Measurements from ENCODE around the gene IL1RAPL1.

Gene IL1RAPL1

DNA sequence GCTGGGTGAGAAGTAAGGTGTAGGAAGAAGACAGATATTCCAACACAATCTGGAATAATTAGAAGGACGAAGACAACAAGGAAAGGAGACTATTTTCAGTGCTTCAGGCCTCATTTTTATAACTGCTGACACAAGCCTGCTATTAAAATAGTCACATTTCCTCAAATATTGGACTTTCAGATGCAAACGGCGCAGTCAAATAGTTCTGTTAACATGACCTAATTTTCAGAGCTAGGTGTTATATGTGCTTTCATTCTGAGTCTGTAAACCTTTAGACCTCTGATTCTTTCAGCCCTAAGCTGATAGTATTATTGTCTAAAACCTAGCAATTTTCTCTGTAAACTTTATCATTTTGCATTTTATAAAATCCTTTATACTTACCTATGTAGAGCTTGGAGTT, 261.5 kb downstream of the IL1RAPL1 start:
- Histone ChIP-seq H3K27me3 (ENCODE audit: low read length) (no peaks in the 10 kb centered on the region), H4K20me1 (ENCODE audit: low read depth, low read length) (no peaks in the 10 kb centered on the region), H3F3A (ENCODE audit: insufficient read depth) (no peaks in the 10 kb centered on the region), H3K9me3 (ENCODE audit: insufficient read depth, low read length) (no peaks in the 10 kb centered on the region), H3K4me2 (ENCODE audit: low read depth, low read length, poor library complexity, severe bottlenecking) (no peak overlapping the region), H3K27ac (ENCODE audit: low read depth, low read length) (no peak overlapping the region), H3K4me3 (ENCODE audit: insufficient read depth, low read length, poor library complexity, severe bottlenecking) (no peak overlapping the region), H3K36me3 (ENCODE audit: low read length) (no peaks in the 10 kb centered on the region), H3K9me2 (replicated peaks; ENCODE audit: insufficient read depth, low read length) (no peaks in the 10 kb centered on the region), H2AFZ (ENCODE audit: low read depth, low read length, severe bottlenecking) (no peak overlapping the region), H3K9ac (ENCODE audit: low read length) (no peak overlapping the region), H3K79me2 (ENCODE audit: insufficient read depth, low read length) (no peaks in the 10 kb centered on the region)
- no peak for TF ChIP-seq EZH2phosphoT487 (conservative IDR thresholded peaks at IDR 0.05; ENCODE audit: low read length)
- TF ChIP-seq, protein P1, sequence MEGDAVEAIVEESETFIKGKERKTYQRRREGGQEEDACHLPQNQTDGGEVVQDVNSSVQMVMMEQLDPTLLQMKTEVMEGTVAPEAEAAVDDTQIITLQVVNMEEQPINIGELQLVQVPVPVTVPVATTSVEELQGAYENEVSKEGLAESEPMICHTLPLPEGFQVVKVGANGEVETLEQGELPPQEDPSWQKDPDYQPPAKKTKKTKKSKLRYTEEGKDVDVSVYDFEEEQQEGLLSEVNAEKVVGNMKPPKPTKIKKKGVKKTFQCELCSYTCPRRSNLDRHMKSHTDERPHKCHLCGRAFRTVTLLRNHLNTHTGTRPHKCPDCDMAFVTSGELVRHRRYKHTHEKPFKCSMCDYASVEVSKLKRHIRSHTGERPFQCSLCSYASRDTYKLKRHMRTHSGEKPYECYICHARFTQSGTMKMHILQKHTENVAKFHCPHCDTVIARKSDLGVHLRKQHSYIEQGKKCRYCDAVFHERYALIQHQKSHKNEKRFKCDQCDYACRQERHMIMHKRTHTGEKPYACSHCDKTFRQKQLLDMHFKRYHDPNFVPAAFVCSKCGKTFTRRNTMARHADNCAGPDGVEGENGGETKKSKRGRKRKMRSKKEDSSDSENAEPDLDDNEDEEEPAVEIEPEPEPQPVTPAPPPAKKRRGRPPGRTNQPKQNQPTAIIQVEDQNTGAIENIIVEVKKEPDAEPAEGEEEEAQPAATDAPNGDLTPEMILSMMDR (IDR thresholded peaks at IDR 0.05; ENCODE audit: insufficient read depth, low read length, poor library complexity, severe bottlenecking): no peak

DNA sequence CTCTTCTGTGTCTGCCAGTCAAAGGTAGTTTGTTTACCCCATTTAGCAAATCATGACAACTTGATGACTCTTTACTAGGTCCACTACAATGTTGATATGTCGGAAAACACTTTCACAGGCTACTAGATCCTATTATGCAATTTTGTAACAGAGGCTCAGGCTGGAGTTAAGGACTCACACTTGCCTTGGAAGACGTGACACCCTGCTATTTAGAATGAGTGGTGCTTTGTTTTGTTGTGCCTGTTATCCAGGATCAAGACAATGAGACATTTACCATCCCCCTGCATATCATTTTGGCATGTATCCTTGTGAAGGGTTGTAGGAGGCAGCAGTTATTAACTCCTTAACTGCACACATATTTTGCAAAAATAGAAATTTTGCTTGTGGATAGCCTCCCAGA, 263.7 kb downstream of the IL1RAPL1 start:
- Histone ChIP-seq H3K9me3 (ENCODE audit: insufficient read depth, low read length) (no peaks in the 10 kb centered on the region), H3K27ac (ENCODE audit: low read depth, low read length) (no peak overlapping the region), H3K36me3 (ENCODE audit: low read length) (no peaks in the 10 kb centered on the region), H4K20me1 (ENCODE audit: low read depth, low read length) (no peaks in the 10 kb centered on the region), H3K9ac (ENCODE audit: low read length) (no peak overlapping the region), H3K4me2 (ENCODE audit: low read depth, low read length, poor library complexity, severe bottlenecking) (no peak overlapping the region), H3K4me3 (ENCODE audit: insufficient read depth, low read length, poor library complexity, severe bottlenecking) (no peak overlapping the region), H3K79me2 (ENCODE audit: insufficient read depth, low read length) (no peaks in the 10 kb centered on the region), H2AFZ (ENCODE audit: low read depth, low read length, severe bottlenecking) (no peak overlapping the region), H3F3A (ENCODE audit: insufficient read depth) (no peaks in the 10 kb centered on the region), H3K27me3 (ENCODE audit: low read length) (no peaks in the 10 kb centered on the region), H3K9me2 (replicated peaks; ENCODE audit: insufficient read depth, low read length) (no peaks in the 10 kb centered on the region)
- TF ChIP-seq, protein P1 (IDR thresholded peaks at IDR 0.05; ENCODE audit: insufficient read depth, low read length, poor library complexity, severe bottlenecking): no peak
- TF ChIP-seq EZH2phosphoT487 (conservative IDR thresholded peaks at IDR 0.05; ENCODE audit: low read length): no peak

DNA sequence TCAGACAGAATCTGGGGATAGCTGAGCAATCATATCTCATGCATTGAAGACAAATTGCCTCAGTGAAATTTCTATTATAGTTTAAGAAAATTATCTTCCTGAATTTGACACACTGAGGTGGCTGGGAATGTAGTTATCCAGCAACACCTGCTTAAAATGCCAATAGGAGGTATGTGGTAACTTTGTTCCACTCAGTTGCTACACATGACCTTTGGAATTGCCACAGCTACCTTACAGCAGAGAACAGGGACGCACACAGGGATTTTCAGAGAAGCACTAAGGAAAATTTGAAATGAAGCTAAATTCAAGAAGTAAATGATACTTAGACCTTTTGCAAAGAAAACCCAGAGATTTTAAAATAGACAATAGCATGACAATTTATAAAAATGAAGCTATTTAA, 264.6 kb downstream of the IL1RAPL1 start:
- Histone ChIP-seq H3K27me3 (ENCODE audit: low read length) (no peaks in the 10 kb centered on the region), H3K27ac (ENCODE audit: low read depth, low read length) (no peak overlapping the region), H3K9me3 (ENCODE audit: insufficient read depth, low read length) (no peaks in the 10 kb centered on the region), H4K20me1 (ENCODE audit: low read depth, low read length) (no peaks in the 10 kb centered on the region), H3K36me3 (ENCODE audit: low read length) (no peaks in the 10 kb centered on the region), H3K9me2 (replicated peaks; ENCODE audit: insufficient read depth, low read length) (no peaks in the 10 kb centered on the region), H3K4me2 (ENCODE audit: low read depth, low read length, poor library complexity, severe bottlenecking) (no peak overlapping the region), H2AFZ (ENCODE audit: low read depth, low read length, severe bottlenecking) (no peak overlapping the region), H3F3A (ENCODE audit: insufficient read depth) (no peaks in the 10 kb centered on the region), H3K79me2 (ENCODE audit: insufficient read depth, low read length) (no peaks in the 10 kb centered on the region), H3K4me3 (ENCODE audit: insufficient read depth, low read length, poor library complexity, severe bottlenecking) (no peak overlapping the region), H3K9ac (ENCODE audit: low read length) (no peak overlapping the region)
- TF ChIP-seq EZH2phosphoT487 (conservative IDR thresholded peaks at IDR 0.05; ENCODE audit: low read length): no peak
- TF ChIP-seq, protein P1 (IDR thresholded peaks at IDR 0.05; ENCODE audit: insufficient read depth, low read length, poor library complexity, severe bottlenecking): no peak
